Naive thymus-derived CD4-positive, alpha-beta T cell (primary cell): ENCODE results near the gene LTO1. TPM values are rescaled to one million over a fixed set of nuclear protein-coding genes. Genes with fewer than 3 reads are reported as not detected.

Experiments
- ATAC-seq: fragments of 150-1000 bp; cut with Tn5 transposase; 2 replicates; pipeline ENCODE4 v1.10.0; 2021; ENCODE audit warnings: mild to moderate bottlenecking, moderate library complexity
- CTCF ChIA-PET: fragments of 350-600 bp; sonication (Branson Sonifier 250); formaldehyde crosslinking; loops from one replicate; lab custom pipeline; 2021; ENCODE audit warnings: antibody characterized with exemption; lab: Charles Lee
- POLR2A ChIA-PET: fragments of 350-600 bp; sonication (Branson Sonifier 250); formaldehyde crosslinking; loops from one replicate; lab custom pipeline; 2021; ENCODE audit warnings: antibody characterized with exemption, inconsistent platforms; lab: Charles Lee
- DNase-seq, 9 donors: peaks; one replicate each; pipeline versions ENCODE4 v3.0.0 to v3.0.0-alpha.2; 2020 to 2022; ENCODE audit warnings: mixed read lengths in 1 of 9
- H3K27ac ChIP-seq: one replicate; pipeline ENCODE4 v1.7.0; 2013; ENCODE audit warnings: mild to moderate bottlenecking, low read depth, low read length, moderate library complexity
- H3K27me3 ChIP-seq, 2 donors: one replicate each; pipeline ENCODE4 v1.7.0; 2013; ENCODE audit warnings: low read length in 2 of 2, mild to moderate bottlenecking in 2 of 2, moderate library complexity in 2 of 2; ENCODE audit not compliant: control insufficient read depth in 2 of 2, insufficient read depth in 2 of 2
- H3K36me3 ChIP-seq, 3 experiments: 1 replicate in 2 of 3; 2 replicates in 1 of 3; pipeline ENCODE4 v1.7.0; 2013; ENCODE audit warnings: low read length in 3 of 3, mild to moderate bottlenecking in 3 of 3, moderate library complexity in 1 of 3; ENCODE audit not compliant: insufficient read depth in 3 of 3, control insufficient read depth in 2 of 3
- H3K4me1 ChIP-seq, 2 donors: one replicate each; pipeline ENCODE4 v1.7.0; 2013; ENCODE audit warnings: low read length in 2 of 2, mild to moderate bottlenecking in 2 of 2, moderate library complexity in 1 of 2; ENCODE audit not compliant: control insufficient read depth in 2 of 2, insufficient read depth in 2 of 2
- H3K4me3 ChIP-seq: 2 replicates; pipeline ENCODE4 v1.7.0; 2013; ENCODE audit warnings: mild to moderate bottlenecking, low read length
- H3K9me3 ChIP-seq, 3 experiments: 1 replicate in 2 of 3; 2 replicates in 1 of 3; pipeline ENCODE4 v1.7.0; 2013; ENCODE audit warnings: low read length in 3 of 3; ENCODE audit not compliant: control insufficient read depth in 2 of 3
- H3K27ac Mint-ChIP-seq, 9 donors: one replicate each; pipeline ENCODE4 v1.8.0; 2020 to 2022; ENCODE audit warnings: mixed read lengths in 9 of 9, mild to moderate bottlenecking in 8 of 9, moderate library complexity in 5 of 9, inconsistent platforms in 2 of 9
- H3K27me3 Mint-ChIP-seq, 5 donors: one replicate each; pipeline ENCODE4 v1.8.0; 2021 to 2022; ENCODE audit warnings: mixed read lengths in 5 of 5, mild to moderate bottlenecking in 1 of 5
- H3K36me3 Mint-ChIP-seq, 5 donors: one replicate each; pipeline ENCODE4 v1.8.0; 2020 to 2022; ENCODE audit warnings: mixed read lengths in 5 of 5, mild to moderate bottlenecking in 3 of 5, inconsistent platforms in 1 of 5
- H3K4me1 Mint-ChIP-seq, 7 donors: one replicate each; pipeline ENCODE4 v1.8.0; 2020 to 2022; ENCODE audit warnings: mixed read lengths in 7 of 7, mild to moderate bottlenecking in 3 of 7, inconsistent platforms in 1 of 7
- H3K4me3 Mint-ChIP-seq, 10 donors: one replicate each; pipeline ENCODE4 v1.8.0; 2020 to 2022; ENCODE audit warnings: mild to moderate bottlenecking in 10 of 10, mixed read lengths in 10 of 10, moderate library complexity in 6 of 10, inconsistent platforms in 2 of 10
- H3K9me3 Mint-ChIP-seq, 11 donors: one replicate each; pipeline ENCODE4 v1.8.0; 2020 to 2022; ENCODE audit warnings: mixed read lengths in 11 of 11, mild to moderate bottlenecking in 4 of 11, inconsistent platforms in 1 of 11, moderate library complexity in 1 of 11
- intact Hi-C, 2 donors: fragments of 100-400 bp; cut with micrococcal nuclease; formaldehyde crosslinking; loops; one replicate each; pipeline ENCODE4 v1.15.1; 2023
- polyA plus RNA-seq, 2 donors: library from polyadenylated mRNA; unstranded; fragments of 300-500 nt; fragmentation: Illumina TruSeq; gene quantifications; one replicate each; pipeline ENCODE4 v1.2.3, GENCODE V29; 2021
- total RNA-seq, 6 experiments: library from RNA in 5 of 6; stranded (reverse) in 5 of 6; gene quantifications; 1 replicate in 5 of 6; 2 replicates in 1 of 6; pipeline ENCODE4 v1.2.3 and lab custom pipeline; 2021 to 2026

Gene LTO1
- total and polyA plus RNA-seq, 7 experiments from 2014 or later, result 19.1 to 75.6 (median 33.4) TPM

DNA sequence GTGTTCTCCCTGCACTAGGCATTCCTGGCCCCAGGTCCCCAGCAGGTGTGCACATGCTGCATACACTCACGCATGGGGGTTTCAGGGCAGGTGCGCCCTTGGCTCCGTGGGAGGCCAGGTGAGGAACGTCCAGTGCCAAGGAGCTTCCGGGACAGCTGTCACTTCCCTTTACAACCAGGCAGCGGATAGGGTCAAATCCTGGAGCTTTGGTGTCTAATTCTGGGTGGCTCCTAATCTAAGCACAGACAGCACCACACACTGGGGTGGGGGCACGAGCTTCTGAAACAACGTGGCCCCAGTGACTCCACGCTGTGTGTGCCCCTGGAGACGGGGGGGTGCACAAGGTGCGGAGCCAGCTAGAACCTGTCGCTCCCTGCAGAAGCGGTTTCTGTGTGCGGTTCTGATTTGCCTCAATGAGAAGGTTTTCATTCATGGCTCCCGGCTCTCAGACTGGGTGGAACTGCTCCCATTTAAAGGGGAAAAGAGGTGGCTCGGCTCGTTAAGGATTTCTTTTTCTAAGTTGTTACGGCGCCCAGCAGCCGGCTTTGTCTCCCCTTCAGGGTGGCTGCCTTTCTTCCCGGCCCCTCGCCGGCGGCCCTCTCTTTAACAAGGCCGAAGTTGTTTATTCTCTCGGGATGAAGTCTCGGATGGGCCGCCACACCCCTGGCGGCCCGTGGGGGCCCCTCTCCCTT, 29.2 kb downstream of the LTO1 start:
- Mint-ChIP-seq H3K9me3 (no peaks in the 10 kb centered on the region), H3K4me3 (no peak overlapping the region), H3K27me3 (peaks cover 4 to 6% (median 5%) of the 10 kb centered on the region in 5 donors), H3K36me3 (no peaks in the 10 kb centered on the region), H3K4me1 (peaks cover 3 to 5% (median 5%) of the 10 kb centered on the region in 7 donors), H3K27ac (no peak overlapping the region)
- ATAC-seq, result no peak
- DNase-seq, result no peak
- Histone ChIP-seq H3K4me3 (no peak overlapping the region), H3K9me3 (no peaks in the 10 kb centered on the region), H3K4me1 (peaks cover 0 to 3% of the 10 kb centered on the region in 2 donors), H3K27ac (no peak overlapping the region), H3K27me3 (no peaks in the 10 kb centered on the region), H3K36me3 (no peaks in the 10 kb centered on the region)
- ChIA-PET CTCF (interaction anchor here (1.1 to 5.8 kb wide), 3 partner anchors 351 to 556 kb away, joined by 3 to 37 read pairs (median 32); partner anchors contain the start of gene MYEOV), POLR2A (no interaction called here)
- intact Hi-C loops, result loop anchor here in 1 of 2 donors (10.0 kb wide), 1 partner anchor 801 kb away; the partner anchor contains the start of gene CPT1A

DNA sequence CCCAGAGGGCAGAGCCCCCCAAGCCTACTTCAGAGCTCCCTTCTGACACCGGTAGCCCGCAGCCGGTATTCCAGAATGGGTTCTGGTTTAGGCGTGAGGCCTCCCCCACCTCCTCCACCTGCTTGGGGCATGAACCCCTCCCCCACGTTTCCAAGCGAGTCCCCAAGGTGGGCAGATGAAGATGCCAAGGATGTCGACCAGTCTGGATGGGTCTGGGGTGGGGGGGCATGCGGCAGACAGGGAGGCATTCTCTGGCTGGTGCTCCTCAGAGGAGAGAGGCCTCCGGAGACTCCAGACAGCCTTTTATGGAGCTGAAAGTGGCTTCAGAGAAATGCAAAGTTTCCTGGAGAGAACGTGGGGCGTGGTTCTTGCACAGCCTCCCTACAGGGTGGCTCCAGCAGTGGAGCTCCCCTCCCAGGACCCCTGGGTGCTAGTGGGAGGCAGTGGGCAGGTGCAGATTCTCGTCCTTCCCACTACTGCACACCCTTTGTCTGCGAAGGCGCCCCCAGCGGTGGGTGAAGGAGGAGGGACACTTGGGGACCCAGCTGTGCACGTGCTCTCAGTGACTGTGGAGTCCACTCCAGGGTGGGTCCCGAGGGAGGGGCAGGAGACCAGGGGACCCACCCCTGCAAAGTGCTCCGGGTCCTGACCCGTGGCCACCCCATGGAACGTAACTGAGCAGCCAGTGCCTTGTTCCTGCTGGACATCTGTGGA, 30.0 kb downstream of the LTO1 start:
- H3K36me3 ChIP-seq, result no peaks in the 10 kb centered on the region
- H3K4me1 Mint-ChIP-seq, result peaks cover 10 to 13% (median 13%) of the 10 kb centered on the region in 7 donors
- peaks cover 3 to 7% of the 10 kb centered on the region in 2 donors for H3K4me1 ChIP-seq
- peaks cover 12 to 13% (median 12%) of the 10 kb centered on the region in 5 donors for H3K27me3 Mint-ChIP-seq
- H3K9me3 ChIP-seq, result no peaks in the 10 kb centered on the region
- H3K36me3 Mint-ChIP-seq, result no peaks in the 10 kb centered on the region
- CTCF ChIA-PET, result interaction anchor here (1.1 to 5.8 kb wide), 4 partner anchors 25 to 555 kb away, joined by 3 to 37 read pairs (median 18); partner anchors contain the start of gene MYEOV
- no peak for ATAC-seq
- intact Hi-C loops, result loop anchor here (5.0 to 10.0 kb wide), 6 partner anchors 62 to 1063 kb away; partner anchors contain the start of gene CPT1A (in 2 of the 2)
- H3K27ac ChIP-seq, result no peak overlapping the region
- POLR2A ChIA-PET, result no interaction called here
- DNase-seq, result no peak
- no peak overlapping the region for H3K4me3 Mint-ChIP-seq
- H3K27ac Mint-ChIP-seq, result no peak overlapping the region
- no peaks in the 10 kb centered on the region for H3K9me3 Mint-ChIP-seq
- H3K4me3 ChIP-seq, result no peak overlapping the region
- peaks cover 0 to 1% of the 10 kb centered on the region in 2 donors for H3K27me3 ChIP-seq

DNA sequence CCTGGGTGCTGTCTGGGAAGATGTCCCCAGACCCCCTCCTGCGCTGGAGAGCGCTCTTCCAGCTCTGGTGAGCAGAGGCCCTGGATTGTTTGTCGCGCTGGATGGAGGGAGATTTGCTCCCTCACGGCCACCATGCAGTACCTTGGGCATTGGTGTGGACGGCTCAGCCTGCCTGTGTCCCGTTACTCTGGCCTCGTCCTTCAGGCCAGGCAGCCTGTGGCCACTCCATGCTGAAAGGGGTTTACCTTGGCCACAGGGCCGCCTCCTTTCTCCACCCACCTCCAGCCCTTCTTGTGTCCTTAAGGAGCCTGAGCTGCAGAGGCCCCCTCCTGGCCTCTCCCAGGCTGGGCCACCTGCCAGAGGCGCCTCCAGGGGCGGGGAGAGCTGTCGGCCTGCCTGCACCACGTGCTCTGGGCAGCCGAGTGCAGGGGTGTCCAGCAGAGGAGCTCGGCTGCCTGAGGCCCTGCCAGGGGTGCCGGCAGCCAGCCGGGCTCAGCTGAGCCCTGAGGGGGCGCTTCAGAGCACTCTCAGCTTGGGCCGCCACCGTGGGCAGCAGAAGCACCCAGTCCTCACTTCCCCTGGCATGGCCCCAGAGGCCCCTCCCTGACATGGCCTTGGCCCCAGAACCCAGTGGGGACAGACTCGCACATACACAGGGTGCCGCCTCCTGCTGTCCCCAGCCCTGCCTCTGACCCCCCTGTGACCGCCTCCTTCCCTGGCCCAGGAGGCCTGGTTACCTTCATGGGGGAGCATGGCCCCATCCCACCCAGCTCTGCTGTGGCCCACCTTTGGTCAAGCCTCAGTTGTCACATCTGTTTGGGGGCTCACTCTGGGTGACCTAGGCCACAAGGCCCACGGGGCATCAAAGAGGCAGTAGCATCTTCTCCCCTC, 30.8 kb downstream of the LTO1 start:
- peaks cover 17 to 20% (median 20%) of the 10 kb centered on the region in 5 donors for H3K27me3 Mint-ChIP-seq
- DNase-seq (no peak), ATAC-seq (no peak)
- H3K4me3 Mint-ChIP-seq, result peak overlapping the region in 8 of 10 donors; percentile 45 to 95 (median 63)
- no peaks in the 10 kb centered on the region for H3K9me3 ChIP-seq
- POLR2A ChIA-PET, result interaction anchor here (1.6 kb wide), 1 partner anchor 543 kb away, joined by 6 read pairs; no protein-coding TSS in a partner anchor
- intact Hi-C loops, result loop anchor here (5.0 to 10.0 kb wide), 6 partner anchors 63 to 1062 kb away; partner anchors contain the start of gene CPT1A (in 2 of the 2)
- no peak overlapping the region for H3K4me3 ChIP-seq
- H3K27me3 ChIP-seq, result peaks cover 4 to 7% of the 10 kb centered on the region in 2 donors
- CTCF ChIA-PET, result interaction anchor here (1.3 to 5.8 kb wide), 4 partner anchors 26 to 544 kb away, joined by 3 to 37 read pairs (median 18); partner anchors contain the start of gene MYEOV
- H3K9me3 Mint-ChIP-seq, result no peaks in the 10 kb centered on the region
- no peak overlapping the region for H3K27ac ChIP-seq
- no peaks in the 10 kb centered on the region for H3K36me3 Mint-ChIP-seq
- H3K27ac Mint-ChIP-seq, result peak overlapping the region in 2 of 9 donors; percentile 41 to 46
- H3K4me1 ChIP-seq, result peaks cover 3 to 9% of the 10 kb centered on the region in 2 donors
- H3K36me3 ChIP-seq, result no peaks in the 10 kb centered on the region
- H3K4me1 Mint-ChIP-seq, result peaks cover 10 to 21% (median 20%) of the 10 kb centered on the region in 7 donors

DNA sequence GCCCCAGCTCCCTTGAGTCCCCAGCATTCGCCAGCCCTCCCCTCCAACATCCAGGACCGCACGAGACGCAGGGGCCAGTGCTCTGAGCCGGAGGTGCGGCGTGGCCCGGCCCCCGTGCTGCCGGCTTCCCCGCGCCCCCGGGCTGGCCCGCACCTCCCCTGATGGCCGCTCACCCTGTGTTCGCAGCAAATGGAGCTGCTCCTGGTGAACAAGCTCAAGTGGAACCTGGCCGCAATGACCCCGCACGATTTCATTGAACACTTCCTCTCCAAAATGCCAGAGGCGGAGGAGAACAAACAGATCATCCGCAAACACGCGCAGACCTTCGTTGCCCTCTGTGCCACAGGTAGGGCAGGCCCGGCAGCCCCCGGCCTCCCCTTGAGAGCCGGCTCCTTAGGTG, 31.5 kb downstream of the LTO1 start:
- H3K4me3 ChIP-seq, result no peak overlapping the region
- peaks cover 10 to 25% (median 21%) of the 10 kb centered on the region in 7 donors for H3K4me1 Mint-ChIP-seq
- no peaks in the 10 kb centered on the region for H3K36me3 ChIP-seq
- no peak for ATAC-seq
- no peaks in the 10 kb centered on the region for H3K9me3 Mint-ChIP-seq
- ChIA-PET POLR2A (interaction anchor here (1.6 kb wide), 1 partner anchor 543 kb away, joined by 6 read pairs; no protein-coding TSS in a partner anchor), CTCF (interaction anchor here (1.3 to 5.8 kb wide), 4 partner anchors 27 to 543 kb away, joined by 3 to 37 read pairs (median 18); partner anchors contain the start of gene MYEOV)
- peak overlapping the region; percentile 49 to 95 (median 68) for H3K4me3 Mint-ChIP-seq
- H3K27me3 ChIP-seq, result peaks cover 6 to 12% of the 10 kb centered on the region in 2 donors
- intact Hi-C loops, result loop anchor here (1.0 to 10.0 kb wide), 9 partner anchors 64 to 1061 kb away; partner anchors contain the start of genes CPT1A (in 2 of the 2) and TPCN2 (in 1 of the 2)
- peaks cover 17 to 25% (median 23%) of the 10 kb centered on the region in 5 donors for H3K27me3 Mint-ChIP-seq
- no peak overlapping the region for H3K27ac ChIP-seq
- peak overlapping the region in 1 of 9 donors; percentile 41 for H3K27ac Mint-ChIP-seq
- DNase-seq, result no peak
- H3K4me1 ChIP-seq, result peaks cover 3 to 15% of the 10 kb centered on the region in 2 donors
- H3K36me3 Mint-ChIP-seq, result no peaks in the 10 kb centered on the region
- H3K9me3 ChIP-seq, result no peaks in the 10 kb centered on the region

- intact Hi-C loops, result loop anchor here (1.0 to 10.0 kb wide), 9 partner anchors 64 to 1061 kb away; partner anchors contain the start of genes CPT1A (in 2 of the 2) and TPCN2 (in 1 of the 2)
- ChIA-PET POLR2A (interaction anchor here (1.0 to 1.6 kb wide), 2 partner anchors 32 to 542 kb away, joined by 3 to 6 read pairs; partner anchors contain the start of gene LTO1), CTCF (interaction anchor here (1.3 to 5.8 kb wide), 3 partner anchors 348 to 543 kb away, joined by 3 to 37 read pairs (median 32); partner anchors contain the start of gene MYEOV)
- Mint-ChIP-seq H3K27ac (peak overlapping the region in 1 of 9 donors; percentile 41), H3K4me3 (peak overlapping the region; percentile 49 to 95 (median 78)), H3K4me1 (peaks cover 12 to 30% (median 25%) of the 10 kb centered on the region in 7 donors), H3K27me3 (peaks cover 23 to 29% (median 26%) of the 10 kb centered on the region in 5 donors), H3K9me3 (no peaks in the 10 kb centered on the region), H3K36me3 (no peaks in the 10 kb centered on the region)
- H3K4me3 ChIP-seq, result peak overlapping the region; percentile 61
- peak overlapping the region; percentile 48 for H3K27ac ChIP-seq
- peak; percentile 90 for ATAC-seq
- peak; percentile 57 to 88 (median 83) for DNase-seq
- H3K36me3 ChIP-seq, result no peaks in the 10 kb centered on the region
- H3K27me3 ChIP-seq, result peaks cover 9 to 16% of the 10 kb centered on the region in 2 donors
- no peaks in the 10 kb centered on the region for H3K9me3 ChIP-seq
- peaks cover 3 to 21% of the 10 kb centered on the region in 2 donors for H3K4me1 ChIP-seq
Observed at GRCh38 chr11:69642913-69643632, 32.1 kb downstream of the LTO1 start.
